ENCODE measurements around the gene ZC3H12D.

ZC3H12D gene

GRCh38 chr6:149440735-149441671 lies 43.8 kb downstream of the ZC3H12D start:
- no peak for DNase-seq (ENCODE audit: low spot score)
- in situ Hi-C loops (cut with MboI; ENCODE audit: low pct_unique_long_range_greater_than_20kb, low sequenced_read_pairs, unreplicated experiment) = no loop called here
- no peak for TF ChIP-seq CTCF (IDR thresholded peaks at IDR 0.05; ENCODE audit: extremely low read depth, insufficient read depth, missing control alignments)

DNA sequence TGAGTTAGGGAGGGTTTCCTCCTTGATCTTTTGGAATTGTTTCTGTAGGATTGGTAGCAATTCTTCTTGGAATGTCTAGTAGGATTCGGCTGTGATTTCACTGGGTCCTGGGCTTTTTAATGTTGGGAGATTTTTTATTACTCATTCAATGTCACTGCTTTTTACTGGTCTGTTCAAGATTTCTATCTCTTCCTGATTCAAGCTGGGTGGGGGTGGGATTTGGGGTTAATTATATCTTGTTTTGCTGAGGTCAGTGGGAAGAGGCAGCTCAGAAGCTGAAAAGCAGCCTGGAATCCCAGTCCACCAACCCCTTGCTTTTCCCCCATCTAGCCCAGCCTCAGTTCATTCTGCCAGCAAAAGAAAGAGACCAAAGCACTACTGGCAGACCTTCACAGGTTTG lies 45.2 kb downstream of the ZC3H12D start:
- in situ Hi-C loops (cut with MboI; ENCODE audit: low pct_unique_long_range_greater_than_20kb, low sequenced_read_pairs, unreplicated experiment) = loop anchor here (10.0 kb wide), 2 partner anchors 405 to 855 kb away; no protein-coding TSS in a partner anchor

DNA sequence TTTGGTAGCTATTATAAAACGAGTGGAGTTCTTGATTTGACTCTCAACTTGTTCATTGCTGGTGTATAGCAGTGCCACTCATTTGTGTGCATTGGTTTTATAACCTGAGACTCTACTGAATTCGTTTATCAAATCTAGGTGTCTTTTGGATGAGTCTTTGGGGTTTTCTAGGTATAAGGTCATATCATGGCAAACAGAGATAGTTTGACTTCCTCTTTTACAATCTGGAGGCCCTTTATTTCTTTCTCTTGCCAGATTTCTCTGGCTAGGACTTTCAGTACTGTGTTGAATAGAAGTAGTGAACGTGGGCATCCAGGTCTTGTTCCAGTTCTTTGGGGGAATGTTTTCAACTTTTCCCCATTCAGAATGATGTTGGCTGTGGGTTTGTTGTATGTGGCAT lies 46.0 kb downstream of the ZC3H12D start:
- in situ Hi-C loops (cut with MboI; ENCODE audit: low pct_unique_long_range_greater_than_20kb, low sequenced_read_pairs, unreplicated experiment) = loop anchor here (10.0 kb wide), 2 partner anchors 404 to 854 kb away; no protein-coding TSS in a partner anchor
- TF ChIP-seq CTCF (IDR thresholded peaks at IDR 0.05; ENCODE audit: extremely low read depth, insufficient read depth, missing control alignments) = no peak
- DNase-seq (ENCODE audit: low spot score) = no peak

More for the DNA sequence above, 45.2 kb downstream of the ZC3H12D start:
- DNase-seq (ENCODE audit: low spot score) = no peak
- no peak for TF ChIP-seq CTCF (IDR thresholded peaks at IDR 0.05; ENCODE audit: extremely low read depth, insufficient read depth, missing control alignments)

DNA sequence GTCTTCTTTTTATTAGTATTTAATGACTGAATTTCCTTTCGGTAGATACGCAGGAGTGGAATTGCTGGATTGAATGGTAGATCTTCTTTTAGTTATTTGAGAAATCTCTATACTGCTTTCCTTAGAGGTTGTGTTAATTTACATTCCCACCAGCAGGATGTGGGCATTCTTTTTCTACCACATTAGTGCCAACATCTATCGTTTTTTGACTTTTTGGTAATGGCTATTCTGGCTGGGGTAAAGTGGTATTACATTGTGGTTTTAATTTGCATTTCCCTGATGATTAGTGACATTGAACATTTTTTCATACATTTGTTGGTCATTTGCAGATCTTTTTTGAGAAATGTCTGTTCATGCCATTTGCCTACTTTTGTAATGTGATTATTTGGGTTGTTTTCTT lies 47.6 kb downstream of the ZC3H12D start:
- in situ Hi-C loops (cut with MboI; ENCODE audit: low pct_unique_long_range_greater_than_20kb, low sequenced_read_pairs, unreplicated experiment) = loop anchor here (10.0 kb wide), 2 partner anchors 402 to 852 kb away; no protein-coding TSS in a partner anchor
- TF ChIP-seq CTCF (IDR thresholded peaks at IDR 0.05; ENCODE audit: extremely low read depth, insufficient read depth, missing control alignments) = no peak
- DNase-seq (ENCODE audit: low spot score) = no peak

DNA sequence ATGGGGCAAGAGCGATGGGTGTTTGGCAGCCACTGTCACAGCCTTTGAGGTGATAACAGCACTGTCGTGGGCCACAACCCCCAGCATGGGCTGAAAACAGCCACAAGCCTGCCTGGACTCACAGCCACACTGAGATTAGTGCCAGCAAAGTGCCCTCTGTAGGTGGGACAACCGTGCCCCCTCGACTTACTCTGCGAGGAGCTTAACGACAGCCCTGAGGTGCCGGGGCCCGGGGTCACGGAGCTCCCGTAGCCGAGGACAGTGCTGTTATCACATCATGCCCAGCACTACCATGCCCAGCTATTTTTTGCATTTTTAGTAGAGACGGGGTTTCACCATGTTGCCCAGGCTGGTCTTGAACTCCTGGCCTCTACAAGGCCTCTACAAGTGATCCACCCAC lies 48.2 kb downstream of the ZC3H12D start:
- in situ Hi-C loops (cut with MboI; ENCODE audit: low pct_unique_long_range_greater_than_20kb, low sequenced_read_pairs, unreplicated experiment) = loop anchor here (10.0 kb wide), 2 partner anchors 402 to 852 kb away; no protein-coding TSS in a partner anchor
- no peak for TF ChIP-seq CTCF (IDR thresholded peaks at IDR 0.05; ENCODE audit: extremely low read depth, insufficient read depth, missing control alignments)

GRCh38 chr6:149435919-149436586 lies 48.8 kb downstream of the ZC3H12D start:
- in situ Hi-C loops (cut with MboI; ENCODE audit: low pct_unique_long_range_greater_than_20kb, low sequenced_read_pairs, unreplicated experiment) = loop anchor here (10.0 kb wide), 2 partner anchors 401 to 851 kb away; no protein-coding TSS in a partner anchor
- no peak for TF ChIP-seq CTCF (IDR thresholded peaks at IDR 0.05; ENCODE audit: extremely low read depth, insufficient read depth, missing control alignments)

More for the DNA sequence above, 48.2 kb downstream of the ZC3H12D start:
- DNase-seq (ENCODE audit: low spot score) = peak; percentile 1

More at GRCh38 chr6:149435919-149436586, 48.8 kb downstream of the ZC3H12D start:
- peak; percentile 2 for DNase-seq (ENCODE audit: low spot score)
